CD4-positive, alpha-beta T cell treated with Interleukin-21 for 1 hour (primary cell): Measurements from ENCODE around the gene TIMM22.

Experiments used
- DNase-seq: peaks from one replicate; pipeline ENCODE4 v3.0.0-alpha.2; 2020

Gene TIMM22

GRCh38 chr17:1024076-1024475, 27.1 kb downstream of the TIMM22 start:
- DNase-seq = no peak

GRCh38 chr17:1025733-1026598, 29.0 kb downstream of the TIMM22 start:
- no peak for DNase-seq

- no peak for DNase-seq
Observed at GRCh38 chr17:1026599-1026975, 29.7 kb downstream of the TIMM22 start.

DNA sequence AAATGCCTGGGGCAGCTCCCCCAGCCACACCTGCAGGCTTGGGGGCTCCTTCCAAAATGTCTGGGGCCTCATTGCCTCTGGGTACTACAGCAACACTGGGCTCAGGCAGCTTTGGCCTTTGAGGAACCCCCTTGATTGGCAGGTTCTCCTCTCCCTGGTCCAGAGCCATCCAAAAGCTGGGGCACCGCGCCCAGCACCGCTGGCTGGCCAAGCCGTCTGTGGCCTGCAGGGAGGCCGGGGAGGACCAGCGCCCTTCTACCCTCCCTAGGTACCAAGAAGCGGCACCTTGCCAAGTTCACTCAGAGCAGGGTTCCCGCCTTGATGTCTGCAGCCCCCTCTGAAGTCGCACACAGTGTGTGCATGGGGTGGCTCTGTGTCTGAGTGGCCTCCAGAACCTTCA, 30.1 kb downstream of the TIMM22 start:
- DNase-seq = no peak

DNA sequence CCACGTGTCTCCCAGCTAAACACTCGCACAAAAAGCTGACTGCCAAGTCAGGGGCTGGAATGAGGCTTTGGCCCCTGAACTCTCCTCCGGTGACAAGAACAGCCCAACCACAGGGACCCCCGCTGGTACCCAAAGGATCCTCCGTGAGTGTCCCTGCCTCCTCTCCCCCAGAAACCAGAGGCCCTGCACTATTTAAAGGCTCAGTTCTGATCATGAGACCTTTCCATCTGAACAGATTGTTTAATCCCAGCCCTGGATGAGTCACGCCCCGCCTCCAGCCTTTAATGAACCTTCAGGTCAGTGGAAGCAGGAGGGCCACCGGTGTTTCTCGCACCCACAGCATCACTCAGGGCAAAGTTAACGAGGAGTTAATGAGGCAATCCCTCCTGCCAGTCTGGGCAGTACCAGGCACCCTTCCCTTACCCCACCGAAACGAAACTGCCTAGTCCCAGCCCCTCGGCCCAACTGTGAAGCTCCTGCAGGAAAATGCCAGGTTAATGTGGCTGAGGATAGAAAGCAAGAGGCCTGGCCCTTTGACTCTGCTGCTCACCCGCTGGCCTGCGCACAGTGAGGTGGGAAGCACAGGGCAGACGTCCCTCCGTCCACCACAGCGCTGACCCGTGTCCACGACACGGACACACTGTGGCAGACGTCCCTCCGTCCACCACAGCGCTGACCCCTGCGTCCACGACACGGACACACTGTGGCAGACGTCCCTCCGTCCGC, 32.4 kb downstream of the TIMM22 start:
- no peak for DNase-seq

DNA sequence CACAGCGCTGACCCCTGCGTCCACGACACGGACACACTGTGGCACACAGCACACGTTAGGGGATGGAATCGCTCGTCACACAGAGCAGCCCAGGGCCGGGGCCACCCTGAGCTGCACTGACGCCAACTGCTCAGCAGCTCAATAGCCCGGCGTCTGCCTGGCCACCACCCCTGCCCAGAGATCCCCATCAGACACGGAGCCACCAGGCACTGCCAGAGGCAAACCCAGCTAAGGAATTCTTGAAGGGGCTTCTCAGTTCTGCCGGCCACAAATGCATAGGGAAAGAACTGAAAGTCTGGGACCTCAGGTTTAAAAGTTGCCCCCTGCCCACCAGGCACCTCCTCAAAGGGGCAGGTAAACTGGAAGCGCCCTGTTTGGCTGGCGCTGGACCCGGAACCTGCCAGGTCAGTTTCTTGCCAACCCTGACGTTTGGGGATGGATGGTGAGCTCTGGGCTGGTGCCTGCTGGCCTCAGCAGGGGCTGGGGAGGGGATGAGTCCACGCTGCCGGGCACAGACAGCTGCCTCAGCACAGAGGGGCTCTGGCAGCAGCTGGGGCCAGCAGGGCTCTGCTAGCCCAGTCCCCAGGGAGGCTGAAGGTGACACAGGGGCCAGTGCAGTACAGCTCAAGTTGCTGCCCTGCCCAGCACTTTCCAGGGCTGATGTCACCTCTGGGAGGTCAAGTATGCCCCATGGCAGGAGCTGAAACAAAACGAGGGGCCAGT, 33.2 kb downstream of the TIMM22 start:
- no peak for DNase-seq

- no peak for DNase-seq
Observed at GRCh38 chr17:1030684-1031532, 34.0 kb downstream of the TIMM22 start.

GRCh38 chr17:1031711-1032110, 34.8 kb downstream of the TIMM22 start:
- DNase-seq = no peak

GRCh38 chr17:1032391-1032790, 35.5 kb downstream of the TIMM22 start:
- no peak for DNase-seq

DNA sequence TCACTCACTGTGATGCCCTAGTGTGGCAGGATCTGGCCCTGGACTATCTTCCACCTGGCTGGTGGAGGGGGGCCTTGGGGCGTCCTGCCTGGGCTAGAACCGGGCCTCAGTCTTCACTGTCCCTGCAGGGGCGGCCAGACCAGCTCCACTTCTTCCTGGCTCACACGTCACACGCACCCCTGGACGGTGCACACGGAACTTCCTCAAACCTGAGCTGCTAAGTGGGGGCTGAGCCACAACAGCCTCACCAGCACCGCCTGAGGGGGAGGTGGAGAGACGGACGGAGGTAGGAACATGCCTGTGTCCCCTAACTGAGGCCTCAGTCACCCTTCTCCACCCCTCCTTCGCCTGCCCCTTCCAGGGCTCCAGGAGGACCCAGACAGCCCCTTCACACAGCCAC, 36.6 kb downstream of the TIMM22 start:
- no peak for DNase-seq

DNA sequence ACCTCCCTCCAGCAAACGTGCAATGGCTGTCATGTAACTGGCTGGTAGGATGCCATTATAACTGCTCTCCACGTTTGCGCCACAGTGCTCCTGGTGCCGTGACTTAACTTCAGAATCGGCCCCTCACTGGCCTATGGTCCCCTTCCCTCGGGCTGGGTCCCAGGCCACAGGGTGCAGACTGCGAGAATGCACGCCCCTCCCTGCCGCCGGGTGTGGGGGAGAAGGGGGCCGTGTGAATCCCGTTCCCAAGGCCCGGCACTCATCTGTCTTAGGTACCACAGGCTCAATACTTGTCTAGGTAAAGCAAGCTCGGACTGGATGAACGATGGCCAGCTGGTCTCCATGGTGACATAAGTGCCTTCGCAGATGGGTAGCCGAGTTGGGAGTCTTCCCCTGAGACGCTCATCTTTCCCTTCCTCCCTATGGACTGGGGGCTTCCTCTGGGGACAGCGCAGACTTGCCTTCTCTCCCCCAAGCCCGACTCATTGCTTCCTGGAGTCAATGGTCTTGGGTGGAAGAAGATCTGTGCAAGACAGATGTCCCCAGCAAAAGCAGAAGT, 37.8 kb downstream of the TIMM22 start:
- no peak for DNase-seq

- no peak for DNase-seq
Observed at GRCh38 chr17:1035546-1036170, 38.7 kb downstream of the TIMM22 start.

DNA sequence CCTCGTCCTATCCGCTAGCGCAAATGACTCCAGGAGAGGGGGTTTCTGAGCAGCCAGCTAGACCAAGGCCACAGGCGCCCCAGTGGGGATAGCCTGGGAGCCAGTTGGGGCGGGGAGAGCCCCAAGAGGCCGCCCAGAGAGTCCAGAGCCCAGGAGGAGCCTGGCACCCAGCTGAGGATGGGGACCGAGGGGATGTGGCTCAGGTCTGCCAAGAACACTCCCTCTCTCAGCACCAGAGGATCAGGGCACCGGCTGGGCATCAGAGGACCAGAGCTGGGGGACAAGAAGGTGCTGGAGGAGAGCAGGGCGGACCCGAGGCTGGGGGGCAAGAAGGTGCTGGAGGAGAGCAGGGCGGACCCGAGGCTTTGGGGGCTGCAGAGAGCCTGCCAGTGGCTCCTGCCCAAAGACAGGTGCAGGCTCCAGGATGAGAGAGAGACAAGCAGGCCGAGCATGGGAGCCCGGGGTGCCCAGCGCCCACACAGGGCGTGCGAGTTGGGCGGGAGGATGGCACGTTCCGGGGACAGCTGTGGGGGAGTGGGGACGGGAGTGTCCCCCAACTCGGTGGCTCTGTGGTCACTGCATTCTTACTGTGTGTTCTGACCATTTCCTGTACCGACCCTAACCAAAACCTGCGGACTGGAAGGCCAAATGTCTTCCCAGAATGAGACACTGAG, 39.4 kb downstream of the TIMM22 start:
- no peak for DNase-seq

- DNase-seq = no peak
Observed at GRCh38 chr17:1036845-1037237, 39.9 kb downstream of the TIMM22 start.

DNA sequence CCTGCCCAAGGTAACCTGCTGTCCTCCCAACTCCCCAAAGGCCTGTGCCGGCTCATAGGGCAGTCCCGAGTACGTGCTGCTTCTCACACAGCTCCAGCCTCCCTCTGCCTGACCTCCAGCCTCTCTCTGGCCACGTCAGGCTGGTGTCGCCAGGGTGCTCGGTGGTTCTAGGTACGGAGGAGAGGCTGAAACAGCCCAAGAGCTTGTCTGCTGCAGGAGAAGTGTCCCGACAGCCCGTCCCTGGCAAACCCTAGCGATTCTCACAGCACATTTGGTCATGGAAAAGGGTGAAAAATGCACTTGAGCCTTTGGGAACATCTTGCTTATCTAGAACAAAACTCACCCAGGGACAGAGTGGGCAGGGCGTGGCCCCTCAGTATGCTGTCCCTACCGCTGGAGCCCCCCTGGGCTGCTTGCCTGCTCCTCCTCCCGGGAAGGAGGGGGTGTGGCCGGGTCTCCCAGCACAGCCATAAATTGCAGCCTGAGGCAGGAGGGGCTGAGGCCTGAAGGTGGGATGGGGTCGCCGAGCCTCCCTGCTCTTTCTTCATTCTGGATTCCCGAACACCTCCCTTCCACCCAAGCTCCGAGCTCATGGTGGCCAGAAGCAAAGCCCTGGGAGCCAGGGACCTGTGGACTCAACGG, 40.4 kb downstream of the TIMM22 start:
- no peak for DNase-seq

- no peak for DNase-seq
Observed at GRCh38 chr17:1038459-1039122, 41.7 kb downstream of the TIMM22 start.

GRCh38 chr17:1039123-1039507, 42.2 kb downstream of the TIMM22 start:
- DNase-seq = no peak

GRCh38 chr17:1039511-1040215, 42.7 kb downstream of the TIMM22 start:
- DNase-seq = peak; percentile 27

- DNase-seq = no peak
Observed at GRCh38 chr17:1040216-1040600, 43.3 kb downstream of the TIMM22 start.

DNA sequence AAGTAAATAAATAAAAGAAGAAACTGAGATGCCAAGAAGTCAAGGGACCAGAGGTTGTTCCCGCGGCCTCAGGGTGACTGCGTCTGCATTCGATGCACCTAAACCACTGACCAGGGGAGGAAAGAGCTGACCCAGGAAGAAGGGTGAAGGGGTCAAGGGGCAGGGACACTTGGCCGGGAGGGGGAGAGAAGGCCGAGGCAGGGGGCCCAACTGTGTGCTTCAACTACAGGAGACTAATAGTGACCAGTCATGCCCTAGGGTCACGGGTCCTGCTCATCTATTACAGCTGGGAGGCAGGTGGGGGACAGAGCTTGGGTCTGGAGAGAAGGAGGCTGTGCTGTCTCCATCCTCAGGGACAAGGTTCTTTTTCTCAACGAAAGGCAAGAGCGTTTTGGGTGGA, 44.8 kb downstream of the TIMM22 start:
- DNase-seq = no peak
